Measurements from ENCODE around the gene RYR2. TPM values are rescaled to one million over a fixed set of nuclear protein-coding genes. Genes with fewer than 3 reads are reported as not detected.

Gene RYR2
- total and polyA plus RNA-seq, 7 experiments from 2014 or later, result 0.05 TPM; not detected in 6

- Mint-ChIP-seq H3K27ac (no peak overlapping the region), H3K4me1 (peaks cover 0 to under 1% (median 0%) of the 10 kb centered on the region in 7 donors), H3K9me3 (peaks cover 0 to 5% (median 0%) of the 10 kb centered on the region in 11 donors), H3K27me3 (peaks cover 8 to 45% (median 23%) of the 10 kb centered on the region in 5 donors), H3K36me3 (peaks cover 0 to 3% (median 0%) of the 10 kb centered on the region in 5 donors), H3K4me3 (no peak overlapping the region)
- no peak for ATAC-seq
- H3K4me3 ChIP-seq (ENCODE audit: low read length), result no peak overlapping the region
- ChIA-PET POLR2A (no interaction called here), CTCF (no interaction called here)
- H3K27ac ChIP-seq (ENCODE audit: low read depth, low read length), result no peak overlapping the region
- intact Hi-C loops (cut with micrococcal nuclease), result no loop called here
- H3K27me3 ChIP-seq (ENCODE audit: control insufficient read depth in 2 of 2, insufficient read depth in 2 of 2, low read length in 2 of 2), result no peaks in the 10 kb centered on the region
- H3K4me1 ChIP-seq (ENCODE audit: control insufficient read depth in 2 of 2, insufficient read depth in 2 of 2, low read length in 2 of 2), result no peaks in the 10 kb centered on the region
- H3K36me3 ChIP-seq (ENCODE audit: control insufficient read depth in 2 of 3, insufficient read depth in 3 of 3, low read length in 3 of 3), result no peaks in the 10 kb centered on the region
- H3K9me3 ChIP-seq (ENCODE audit: control insufficient read depth in 2 of 3, low read length in 3 of 3), result no peaks in the 10 kb centered on the region
- no peak for DNase-seq
These were observed 6.8 kb downstream of the RYR2 start for GRCh38 chr1:237048803-237049202.

- CTCF ChIA-PET, result no interaction called here
- Histone ChIP-seq H3K4me1 (ENCODE audit: control insufficient read depth in 2 of 2, insufficient read depth in 2 of 2, low read length in 2 of 2) (no peaks in the 10 kb centered on the region), H3K36me3 (ENCODE audit: control insufficient read depth in 2 of 3, insufficient read depth in 3 of 3, low read length in 3 of 3) (no peaks in the 10 kb centered on the region), H3K9me3 (ENCODE audit: control insufficient read depth in 2 of 3, low read length in 3 of 3) (no peaks in the 10 kb centered on the region), H3K27me3 (ENCODE audit: control insufficient read depth in 2 of 2, insufficient read depth in 2 of 2, low read length in 2 of 2) (no peaks in the 10 kb centered on the region), H3K27ac (ENCODE audit: low read depth, low read length) (no peak overlapping the region), H3K4me3 (ENCODE audit: low read length) (no peak overlapping the region)
- Mint-ChIP-seq H3K27me3 (peaks cover 2 to 39% (median 25%) of the 10 kb centered on the region in 5 donors), H3K27ac (no peak overlapping the region), H3K4me1 (no peaks in the 10 kb centered on the region), H3K4me3 (no peak overlapping the region), H3K36me3 (peaks cover 0 to 3% (median 0%) of the 10 kb centered on the region in 5 donors), H3K9me3 (peaks cover 0 to 5% (median 0%) of the 10 kb centered on the region in 11 donors)
- intact Hi-C loops (cut with micrococcal nuclease), result no loop called here
- DNase-seq (no peak), ATAC-seq (no peak)
- POLR2A ChIA-PET, result no interaction called here
These were observed 8.2 kb downstream of the RYR2 start for GRCh38 chr1:237050185-237050584.

GRCh38 chr1:237050915-237051314 lies 8.9 kb downstream of the RYR2 start:
- H3K27ac Mint-ChIP-seq, result no peak overlapping the region

GRCh38 chr1:237054313-237054712 lies 12.3 kb downstream of the RYR2 start:
- DNase-seq (no peak), ATAC-seq (no peak)
- H3K4me1 Mint-ChIP-seq, result no peaks in the 10 kb centered on the region
- H3K9me3 ChIP-seq (ENCODE audit: control insufficient read depth in 2 of 3, low read length in 3 of 3), result no peaks in the 10 kb centered on the region
- ChIA-PET CTCF (no interaction called here), POLR2A (no interaction called here)
- H3K36me3 ChIP-seq (ENCODE audit: control insufficient read depth in 2 of 3, insufficient read depth in 3 of 3, low read length in 3 of 3), result no peaks in the 10 kb centered on the region
- H3K27me3 Mint-ChIP-seq, result peaks cover 2 to 44% (median 27%) of the 10 kb centered on the region in 5 donors
- peaks cover 0 to 3% (median 0%) of the 10 kb centered on the region in 5 donors for H3K36me3 Mint-ChIP-seq
- H3K4me3 ChIP-seq (ENCODE audit: low read length), result no peak overlapping the region
- intact Hi-C loops (cut with micrococcal nuclease), result no loop called here
- H3K27me3 ChIP-seq (ENCODE audit: control insufficient read depth in 2 of 2, insufficient read depth in 2 of 2, low read length in 2 of 2), result no peaks in the 10 kb centered on the region
- H3K27ac Mint-ChIP-seq, result no peak overlapping the region
- H3K4me3 Mint-ChIP-seq, result no peak overlapping the region
- no peaks in the 10 kb centered on the region for H3K4me1 ChIP-seq (ENCODE audit: control insufficient read depth in 2 of 2, insufficient read depth in 2 of 2, low read length in 2 of 2)
- no peak overlapping the region for H3K27ac ChIP-seq (ENCODE audit: low read depth, low read length)
- H3K9me3 Mint-ChIP-seq, result peaks cover 0 to 8% (median 0%) of the 10 kb centered on the region in 11 donors

More at GRCh38 chr1:237050915-237051314, 8.9 kb downstream of the RYR2 start:
- POLR2A ChIA-PET, result no interaction called here
- DNase-seq, result no peak
- Histone ChIP-seq H3K27ac (ENCODE audit: low read depth, low read length) (no peak overlapping the region), H3K4me1 (ENCODE audit: control insufficient read depth in 2 of 2, insufficient read depth in 2 of 2, low read length in 2 of 2) (no peaks in the 10 kb centered on the region), H3K4me3 (ENCODE audit: low read length) (no peak overlapping the region), H3K27me3 (ENCODE audit: control insufficient read depth in 2 of 2, insufficient read depth in 2 of 2, low read length in 2 of 2) (no peaks in the 10 kb centered on the region), H3K36me3 (ENCODE audit: control insufficient read depth in 2 of 3, insufficient read depth in 3 of 3, low read length in 3 of 3) (no peaks in the 10 kb centered on the region), H3K9me3 (ENCODE audit: control insufficient read depth in 2 of 3, low read length in 3 of 3) (no peaks in the 10 kb centered on the region)
- peaks cover 0 to 6% (median 0%) of the 10 kb centered on the region in 11 donors for H3K9me3 Mint-ChIP-seq
- ATAC-seq, result no peak
- CTCF ChIA-PET, result no interaction called here
- no peaks in the 10 kb centered on the region for H3K4me1 Mint-ChIP-seq
- H3K4me3 Mint-ChIP-seq, result no peak overlapping the region
- intact Hi-C loops (cut with micrococcal nuclease), result no loop called here
- H3K36me3 Mint-ChIP-seq, result peaks cover 0 to 3% (median 0%) of the 10 kb centered on the region in 5 donors
- peaks cover 2 to 37% (median 27%) of the 10 kb centered on the region in 5 donors for H3K27me3 Mint-ChIP-seq

GRCh38 chr1:237058470-237058869 lies 16.5 kb downstream of the RYR2 start:
- Histone ChIP-seq H3K36me3 (ENCODE audit: control insufficient read depth in 2 of 3, insufficient read depth in 3 of 3, low read length in 3 of 3) (no peaks in the 10 kb centered on the region), H3K27me3 (ENCODE audit: control insufficient read depth in 2 of 2, insufficient read depth in 2 of 2, low read length in 2 of 2) (no peaks in the 10 kb centered on the region), H3K9me3 (ENCODE audit: control insufficient read depth in 2 of 3, low read length in 3 of 3) (no peaks in the 10 kb centered on the region), H3K4me1 (ENCODE audit: control insufficient read depth in 2 of 2, insufficient read depth in 2 of 2, low read length in 2 of 2) (no peaks in the 10 kb centered on the region), H3K4me3 (ENCODE audit: low read length) (no peak overlapping the region), H3K27ac (ENCODE audit: low read depth, low read length) (no peak overlapping the region)
- ATAC-seq (no peak), DNase-seq (no peak)
- Mint-ChIP-seq H3K27me3 (peaks cover 0 to 21% (median 18%) of the 10 kb centered on the region in 5 donors), H3K9me3 (peaks cover 0 to 6% (median 0%) of the 10 kb centered on the region in 11 donors), H3K36me3 (peaks cover 0 to 3% (median 0%) of the 10 kb centered on the region in 5 donors), H3K27ac (no peak overlapping the region), H3K4me1 (no peaks in the 10 kb centered on the region), H3K4me3 (no peak overlapping the region)
- ChIA-PET CTCF (no interaction called here), POLR2A (no interaction called here)
- intact Hi-C loops (cut with micrococcal nuclease), result no loop called here

- Mint-ChIP-seq H3K4me1 (no peaks in the 10 kb centered on the region), H3K27ac (no peak overlapping the region), H3K4me3 (no peak overlapping the region), H3K36me3 (no peaks in the 10 kb centered on the region), H3K27me3 (peaks cover 0 to 17% (median 13%) of the 10 kb centered on the region in 5 donors), H3K9me3 (peaks cover 0 to 6% (median 0%) of the 10 kb centered on the region in 11 donors)
- intact Hi-C loops (cut with micrococcal nuclease), result no loop called here
- Histone ChIP-seq H3K4me3 (ENCODE audit: low read length) (no peak overlapping the region), H3K4me1 (ENCODE audit: control insufficient read depth in 2 of 2, insufficient read depth in 2 of 2, low read length in 2 of 2) (no peaks in the 10 kb centered on the region), H3K27me3 (ENCODE audit: control insufficient read depth in 2 of 2, insufficient read depth in 2 of 2, low read length in 2 of 2) (no peaks in the 10 kb centered on the region), H3K36me3 (ENCODE audit: control insufficient read depth in 2 of 3, insufficient read depth in 3 of 3, low read length in 3 of 3) (no peaks in the 10 kb centered on the region), H3K27ac (ENCODE audit: low read depth, low read length) (no peak overlapping the region), H3K9me3 (ENCODE audit: control insufficient read depth in 2 of 3, low read length in 3 of 3) (no peaks in the 10 kb centered on the region)
- CTCF ChIA-PET, result no interaction called here
- POLR2A ChIA-PET, result no interaction called here
- ATAC-seq (no peak), DNase-seq (no peak)
These were observed 17.3 kb downstream of the RYR2 start for GRCh38 chr1:237059244-237059643.

GRCh38 chr1:237062976-237063375 lies 21.0 kb downstream of the RYR2 start:
- Histone ChIP-seq H3K27me3 (ENCODE audit: control insufficient read depth in 2 of 2, insufficient read depth in 2 of 2, low read length in 2 of 2) (no peaks in the 10 kb centered on the region), H3K27ac (ENCODE audit: low read depth, low read length) (no peak overlapping the region), H3K4me3 (ENCODE audit: low read length) (no peak overlapping the region), H3K4me1 (ENCODE audit: control insufficient read depth in 2 of 2, insufficient read depth in 2 of 2, low read length in 2 of 2) (no peaks in the 10 kb centered on the region), H3K9me3 (ENCODE audit: control insufficient read depth in 2 of 3, low read length in 3 of 3) (no peaks in the 10 kb centered on the region), H3K36me3 (ENCODE audit: control insufficient read depth in 2 of 3, insufficient read depth in 3 of 3, low read length in 3 of 3) (no peaks in the 10 kb centered on the region)
- Mint-ChIP-seq H3K4me3 (no peak overlapping the region), H3K4me1 (no peaks in the 10 kb centered on the region), H3K27ac (no peak overlapping the region), H3K36me3 (no peaks in the 10 kb centered on the region), H3K27me3 (peaks cover 0 to 17% (median 12%) of the 10 kb centered on the region in 5 donors), H3K9me3 (peaks cover 0 to 8% (median 1%) of the 10 kb centered on the region in 11 donors)
- intact Hi-C loops (cut with micrococcal nuclease), result no loop called here
- CTCF ChIA-PET, result no interaction called here
- ATAC-seq (no peak), DNase-seq (no peak)
- POLR2A ChIA-PET, result no interaction called here
